OCI-LY1 (cell line): ENCODE results near the gene FOXK2.

Experiments
- EZH2 ChIP-seq: fragments of 200-600 bp; sonication (generic), shearing (Covaris generic); IDR thresholded peaks from 2 replicates; pipeline ENCODE4 v1.8.0; 2017; ENCODE audit warnings: borderline replicate concordance, mixed run types, mild to moderate bottlenecking, antibody characterized with exemption, low read length, moderate library complexity, mixed read lengths
- TF ChIP-seq, protein P1 (sequence below): fragments of 200-600 bp; sonication (generic), shearing (Covaris generic); IDR thresholded peaks from 2 replicates; pipeline ENCODE4 v1.5.1; 2017; ENCODE audit warnings: mild to moderate bottlenecking, antibody characterized with exemption, low read length, moderate library complexity, mixed read lengths

DNA sequence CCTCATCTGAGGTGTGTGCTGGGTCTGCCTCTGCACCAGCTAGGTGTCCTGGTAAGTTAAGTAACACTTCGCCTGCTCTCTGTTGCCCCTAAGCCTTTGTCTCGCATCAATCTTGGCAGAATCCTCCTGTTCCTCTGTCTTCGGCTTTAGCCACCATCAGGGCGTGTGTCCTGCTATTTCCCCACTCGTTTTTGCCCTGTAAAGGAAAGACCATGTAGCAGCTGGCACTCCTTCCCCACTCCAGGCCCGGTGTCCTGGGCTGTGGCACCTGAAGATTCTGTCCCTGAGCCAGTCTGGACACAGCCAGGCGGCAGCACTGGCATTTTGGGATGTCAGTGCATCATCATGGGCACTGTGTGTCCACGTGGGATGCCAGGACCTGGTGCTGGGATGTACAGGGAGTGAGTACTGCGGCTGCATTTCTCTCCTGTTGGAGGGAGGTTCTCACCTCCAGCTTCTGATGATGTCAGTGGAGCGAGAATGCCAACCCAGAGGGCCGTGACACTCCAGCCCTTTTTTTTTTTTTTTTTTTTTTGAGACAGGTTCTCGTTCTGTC lies 26.2 kb upstream of the FOXK2 start:
- TF ChIP-seq, protein P1, sequence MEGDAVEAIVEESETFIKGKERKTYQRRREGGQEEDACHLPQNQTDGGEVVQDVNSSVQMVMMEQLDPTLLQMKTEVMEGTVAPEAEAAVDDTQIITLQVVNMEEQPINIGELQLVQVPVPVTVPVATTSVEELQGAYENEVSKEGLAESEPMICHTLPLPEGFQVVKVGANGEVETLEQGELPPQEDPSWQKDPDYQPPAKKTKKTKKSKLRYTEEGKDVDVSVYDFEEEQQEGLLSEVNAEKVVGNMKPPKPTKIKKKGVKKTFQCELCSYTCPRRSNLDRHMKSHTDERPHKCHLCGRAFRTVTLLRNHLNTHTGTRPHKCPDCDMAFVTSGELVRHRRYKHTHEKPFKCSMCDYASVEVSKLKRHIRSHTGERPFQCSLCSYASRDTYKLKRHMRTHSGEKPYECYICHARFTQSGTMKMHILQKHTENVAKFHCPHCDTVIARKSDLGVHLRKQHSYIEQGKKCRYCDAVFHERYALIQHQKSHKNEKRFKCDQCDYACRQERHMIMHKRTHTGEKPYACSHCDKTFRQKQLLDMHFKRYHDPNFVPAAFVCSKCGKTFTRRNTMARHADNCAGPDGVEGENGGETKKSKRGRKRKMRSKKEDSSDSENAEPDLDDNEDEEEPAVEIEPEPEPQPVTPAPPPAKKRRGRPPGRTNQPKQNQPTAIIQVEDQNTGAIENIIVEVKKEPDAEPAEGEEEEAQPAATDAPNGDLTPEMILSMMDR: no peak
- no peak for TF ChIP-seq EZH2
